Fibroblast of pulmonary artery (primary cell): ENCODE measurements around the gene DENND4A.

ENCODE experiments used
- DNase-seq: peaks from one replicate; pipeline ENCODE4 v3.0.0-alpha.2; 2010; ENCODE audit warnings: low read depth
- H3K4me3 ChIP-seq: replicated peaks from 2 replicates; pipeline ENCODE4 v1.5.1; 2011; ENCODE audit warnings: low read depth, mild to moderate bottlenecking, control low read depth, low read length, moderate library complexity
- CTCF ChIP-seq: IDR thresholded peaks from 2 replicates; pipeline ENCODE4 v1.5.1; 2011; ENCODE audit warnings: mild to moderate bottlenecking, control low read depth, low read length, inconsistent platforms; ENCODE audit errors: missing control alignments

DENND4A gene

GRCh38 chr15:65680544-65680943, 111.5 kb downstream of the DENND4A start:
- TF ChIP-seq CTCF = no peak
- H3K4me3 ChIP-seq = no peak overlapping the region
- no peak for DNase-seq

- DNase-seq = no peak
- TF ChIP-seq CTCF = no peak
- no peak overlapping the region for H3K4me3 ChIP-seq
Observed at GRCh38 chr15:65676123-65676522, 116.0 kb downstream of the DENND4A start.

- no peak overlapping the region for H3K4me3 ChIP-seq
- DNase-seq = no peak
- no peak for TF ChIP-seq CTCF
Observed at GRCh38 chr15:65675551-65675950, 116.5 kb downstream of the DENND4A start.

GRCh38 chr15:65666257-65666656, 125.8 kb downstream of the DENND4A start:
- DNase-seq = peak; percentile 71
- no peak overlapping the region for H3K4me3 ChIP-seq
- no peak for TF ChIP-seq CTCF

GRCh38 chr15:65663521-65663920, 128.6 kb downstream of the DENND4A start:
- H3K4me3 ChIP-seq = no peak overlapping the region
- no peak for DNase-seq
- no peak for TF ChIP-seq CTCF

GRCh38 chr15:65660927-65661326, 131.2 kb downstream of the DENND4A start:
- no peak overlapping the region for H3K4me3 ChIP-seq
- no peak for TF ChIP-seq CTCF
- peak; percentile 35 for DNase-seq

- TF ChIP-seq CTCF = no peak
- DNase-seq = no peak
- no peak overlapping the region for H3K4me3 ChIP-seq
Observed at GRCh38 chr15:65659502-65660052, 132.5 kb downstream of the DENND4A start.
